GM18861 (cell line): ENCODE measurements around the gene DGCR2.

Source experiments
- ATAC-seq: cut with Tn5 transposase; IDR thresholded peaks from one replicate; pipeline ENCODE4 v1.9.1; 2021; ENCODE audit not compliant: unreplicated experiment

DGCR2 gene

GRCh38 chr22:19147195-19147780 is 25.1 kb upstream of the DGCR2 start:
- no peak for ATAC-seq

GRCh38 chr22:19146215-19146968 is 24.2 kb upstream of the DGCR2 start:
- no peak for ATAC-seq

- ATAC-seq, result no peak
These were observed 21.8 kb upstream of the DGCR2 start for GRCh38 chr22:19143967-19144400.

- ATAC-seq, result no peak
These were observed 21.0 kb upstream of the DGCR2 start for GRCh38 chr22:19143212-19143611.

- no peak for ATAC-seq
These were observed 20.2 kb upstream of the DGCR2 start for GRCh38 chr22:19142394-19142793.

GRCh38 chr22:19139974-19140373 is 17.8 kb upstream of the DGCR2 start:
- ATAC-seq, result no peak

- no peak for ATAC-seq
These were observed 16.8 kb upstream of the DGCR2 start for GRCh38 chr22:19139001-19139356.

GRCh38 chr22:19138217-19139000 is 16.2 kb upstream of the DGCR2 start:
- ATAC-seq, result no peak

GRCh38 chr22:19137384-19138216 is 15.4 kb upstream of the DGCR2 start:
- no peak for ATAC-seq

GRCh38 chr22:19136915-19137314 is 14.7 kb upstream of the DGCR2 start:
- no peak for ATAC-seq

GRCh38 chr22:19134874-19135273 is 12.7 kb upstream of the DGCR2 start:
- no peak for ATAC-seq

GRCh38 chr22:19134176-19134831 is 12.1 kb upstream of the DGCR2 start:
- no peak for ATAC-seq

GRCh38 chr22:19133561-19133960 is 11.3 kb upstream of the DGCR2 start:
- ATAC-seq, result no peak

- ATAC-seq, result no peak
These were observed 10.6 kb upstream of the DGCR2 start for GRCh38 chr22:19132693-19133400.

- ATAC-seq, result no peak
These were observed 9.9 kb upstream of the DGCR2 start for GRCh38 chr22:19132153-19132552.

- ATAC-seq, result no peak
These were observed 9.4 kb upstream of the DGCR2 start for GRCh38 chr22:19131685-19132015.

GRCh38 chr22:19130959-19131684 is 8.9 kb upstream of the DGCR2 start, which contains the start of gene TSSK2:
TSSK2 (plus strand) TSS chr22:19131308; CDS start chr22:19131400, 92 bp downstream.
- ATAC-seq, result no peak

GRCh38 chr22:19129871-19130270 is 7.7 kb upstream of the DGCR2 start:
- no peak for ATAC-seq

GRCh38 chr22:19128946-19129727 is 6.9 kb upstream of the DGCR2 start:
- ATAC-seq, result no peak
